NCI-H2081 treated with DMSO at 0.1 percent for 48 hours (cell line): ENCODE data around the gene MARS1.
A peak's percentile ranks its signal among the peaks of the same experiment; 100 is the strongest.

ENCODE experiments used
- DNase-seq: peaks from one replicate; lab custom pipeline; 2025; lab: John Stamatoyannopoulos, UW

The MARS1 gene

DNA sequence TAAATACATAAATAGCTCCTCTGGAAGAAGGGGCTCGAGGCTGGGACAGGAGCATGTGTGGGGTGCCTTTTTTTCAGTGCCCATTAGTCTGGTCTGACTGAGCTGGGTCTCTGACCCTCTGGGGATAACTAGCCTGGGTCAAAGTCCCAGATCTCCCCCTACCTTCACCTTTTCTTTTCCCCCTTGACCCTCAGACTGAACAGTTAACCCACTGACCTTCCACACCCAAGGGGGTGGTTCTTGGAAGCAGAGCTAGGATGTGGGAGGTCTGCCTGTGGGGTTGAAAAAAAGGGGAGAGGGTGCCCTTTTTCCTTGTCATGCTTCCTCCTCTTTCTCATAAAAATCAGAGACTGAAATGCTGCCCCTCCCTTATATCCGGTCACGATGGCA, 29.2 kb upstream of the MARS1 start:
- DNase-seq, result no peak

- peak; percentile 70 for DNase-seq
These were observed 28.7 kb upstream of the MARS1 start for GRCh38 chr12:57459055-57459749.

DNA sequence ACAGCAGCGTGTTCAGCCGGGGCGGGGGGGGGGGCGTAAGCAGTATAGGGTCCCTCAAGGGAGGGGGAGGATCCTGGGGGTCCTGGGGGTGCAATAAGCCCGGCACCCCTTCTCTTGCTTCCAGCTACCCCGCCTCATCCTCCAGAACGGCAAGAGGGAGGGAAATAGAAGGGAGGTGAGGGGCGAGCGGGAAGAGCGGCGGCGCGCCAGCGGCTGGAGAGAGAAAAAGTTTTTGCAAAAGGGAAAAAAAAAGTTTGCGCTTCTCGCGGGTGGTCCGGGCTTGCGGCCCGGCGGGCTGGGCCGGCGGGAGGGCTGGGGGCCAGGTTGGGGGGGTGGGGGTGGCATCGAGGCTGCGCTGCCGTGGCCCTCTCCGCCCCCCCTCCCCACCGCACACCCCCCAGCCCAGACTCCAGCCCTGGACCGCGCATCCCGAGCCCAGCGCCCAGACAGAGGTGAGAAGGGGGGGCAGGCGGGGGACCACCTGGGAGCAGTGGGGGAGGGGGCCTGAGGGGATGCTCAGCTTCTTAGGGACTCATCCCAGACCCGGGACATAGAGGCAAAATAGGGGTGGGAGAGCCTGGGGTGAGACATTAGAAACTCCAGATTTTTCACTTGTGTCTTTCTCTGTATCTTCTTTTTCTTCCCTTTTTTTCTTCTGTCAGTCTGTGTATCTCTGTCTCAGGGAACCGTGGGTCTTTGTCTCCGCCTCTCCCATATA, 28.0 kb upstream of the MARS1 start, which contains the start of gene GLI1:
Gene GLI1, plus strand, starts transcription at position 36 of the 718 bp plus-strand sequence. CDS start 3,907 bp downstream, outside the sequence.
- no peak for DNase-seq

GRCh38 chr12:57460468-57460784, 27.4 kb upstream of the MARS1 start:
- DNase-seq, result no peak

DNA sequence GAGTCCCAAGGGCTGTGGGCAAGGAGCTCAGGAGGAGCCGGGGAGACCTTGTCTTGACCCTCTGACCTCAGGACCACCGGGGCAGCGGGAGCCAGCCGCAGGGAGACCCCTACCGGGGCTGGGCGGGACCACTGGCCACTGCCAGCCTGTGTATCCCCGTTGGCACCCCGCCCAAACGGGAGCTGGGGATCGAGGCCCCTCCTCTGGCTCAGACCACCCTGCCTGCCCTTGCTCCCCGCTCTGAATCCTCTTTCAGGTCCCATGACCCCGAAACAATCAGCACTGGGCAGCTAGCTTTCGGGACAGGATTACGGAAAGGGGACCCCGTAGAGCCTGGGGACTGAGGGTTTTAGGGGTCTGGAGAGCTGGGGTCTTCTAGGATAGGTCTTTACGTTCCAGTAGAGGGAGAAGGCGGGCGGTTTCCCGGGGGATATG, 27.0 kb upstream of the MARS1 start:
- no peak for DNase-seq

GRCh38 chr12:57461276-57461916, 26.5 kb upstream of the MARS1 start:
- DNase-seq, result no peak

- DNase-seq, result no peak
These were observed 26.0 kb upstream of the MARS1 start for GRCh38 chr12:57461917-57462250.

DNA sequence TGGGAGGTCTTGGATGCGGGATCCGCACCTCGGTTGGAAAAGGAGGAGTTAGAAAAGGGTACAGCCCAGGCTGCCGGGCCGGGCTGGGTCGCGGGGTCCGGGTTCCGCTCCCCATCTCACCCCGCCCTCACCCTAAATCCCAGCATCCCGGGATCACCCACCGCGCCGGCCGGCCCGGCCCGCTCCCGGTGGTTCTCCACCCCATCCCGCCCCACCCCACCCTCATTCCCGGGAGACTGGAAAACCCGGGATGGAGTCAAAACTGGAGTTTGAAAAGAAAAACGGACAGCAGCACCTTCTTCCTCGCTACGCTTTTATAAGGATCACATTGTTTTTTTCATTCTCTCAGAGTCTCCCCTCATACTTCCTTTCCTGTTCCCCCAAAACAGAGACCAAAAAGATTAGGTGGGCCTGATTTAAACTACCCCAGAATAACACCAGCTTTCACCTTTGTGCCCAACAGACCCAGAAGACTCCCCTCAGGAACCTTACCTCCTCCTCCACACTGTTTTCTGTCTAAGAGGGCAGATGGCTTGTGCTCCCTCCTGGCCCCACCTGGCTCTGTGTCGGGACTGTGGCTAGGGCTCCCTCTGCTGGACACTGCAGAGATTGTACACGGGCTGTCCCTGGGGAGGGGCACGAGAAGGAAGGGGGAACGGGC, 25.5 kb upstream of the MARS1 start:
- peak; percentile 39 for DNase-seq

GRCh38 chr12:57462912-57463253, 25.0 kb upstream of the MARS1 start:
- DNase-seq, result no peak

DNA sequence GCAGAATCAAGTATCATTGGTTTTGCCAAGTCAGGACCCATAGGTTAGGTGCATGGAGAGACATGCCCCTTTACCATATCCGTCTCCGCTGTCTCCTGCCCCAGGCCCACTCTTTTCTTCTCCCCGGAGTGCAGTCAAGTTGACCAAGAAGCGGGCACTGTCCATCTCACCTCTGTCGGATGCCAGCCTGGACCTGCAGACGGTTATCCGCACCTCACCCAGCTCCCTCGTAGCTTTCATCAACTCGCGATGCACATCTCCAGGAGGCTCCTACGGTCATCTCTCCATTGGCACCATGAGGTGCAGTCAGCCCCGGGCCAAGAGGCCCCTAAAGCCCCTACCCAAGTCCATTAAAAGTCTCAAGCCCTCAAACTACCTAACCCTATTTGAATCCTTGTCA, 23.3 kb upstream of the MARS1 start:
- DNase-seq, result no peak

- no peak for DNase-seq
These were observed 22.7 kb upstream of the MARS1 start for GRCh38 chr12:57465030-57465746.

GRCh38 chr12:57465747-57466505, 21.9 kb upstream of the MARS1 start:
- no peak for DNase-seq

GRCh38 chr12:57467212-57467874, 20.5 kb upstream of the MARS1 start:
- no peak for DNase-seq

DNA sequence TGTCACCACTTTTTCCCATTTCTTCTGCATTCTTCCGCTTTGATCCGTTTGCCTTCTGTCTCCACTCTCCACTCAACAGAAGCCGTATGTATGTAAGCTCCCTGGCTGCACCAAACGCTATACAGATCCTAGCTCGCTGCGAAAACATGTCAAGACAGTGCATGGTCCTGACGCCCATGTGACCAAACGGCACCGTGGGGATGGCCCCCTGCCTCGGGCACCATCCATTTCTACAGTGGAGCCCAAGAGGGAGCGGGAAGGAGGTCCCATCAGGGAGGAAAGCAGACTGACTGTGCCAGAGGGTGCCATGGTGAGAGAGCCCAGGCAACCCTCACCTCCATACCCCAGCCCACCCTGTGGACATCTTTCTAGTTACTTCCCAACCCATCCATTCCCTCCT, 20.0 kb upstream of the MARS1 start:
- no peak for DNase-seq

GRCh38 chr12:57469296-57470164, 18.3 kb upstream of the MARS1 start:
- no peak for DNase-seq

- DNase-seq, result no peak
These were observed 17.4 kb upstream of the MARS1 start for GRCh38 chr12:57470286-57470969.

GRCh38 chr12:57470970-57471656, 16.8 kb upstream of the MARS1 start:
- DNase-seq, result no peak

DNA sequence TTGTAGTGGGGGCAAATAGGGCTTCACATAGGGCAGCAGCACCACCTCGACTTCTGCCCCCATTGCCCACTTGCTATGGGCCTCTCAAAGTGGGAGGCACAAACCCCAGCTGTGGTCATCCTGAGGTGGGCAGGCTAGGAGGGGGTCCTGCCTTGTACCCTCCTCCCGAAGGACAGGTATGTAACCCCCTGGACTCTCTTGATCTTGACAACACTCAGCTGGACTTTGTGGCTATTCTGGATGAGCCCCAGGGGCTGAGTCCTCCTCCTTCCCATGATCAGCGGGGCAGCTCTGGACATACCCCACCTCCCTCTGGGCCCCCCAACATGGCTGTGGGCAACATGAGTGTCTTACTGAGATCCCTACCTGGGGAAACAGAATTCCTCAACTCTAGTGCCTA, 16.2 kb upstream of the MARS1 start:
- DNase-seq, result no peak

DNA sequence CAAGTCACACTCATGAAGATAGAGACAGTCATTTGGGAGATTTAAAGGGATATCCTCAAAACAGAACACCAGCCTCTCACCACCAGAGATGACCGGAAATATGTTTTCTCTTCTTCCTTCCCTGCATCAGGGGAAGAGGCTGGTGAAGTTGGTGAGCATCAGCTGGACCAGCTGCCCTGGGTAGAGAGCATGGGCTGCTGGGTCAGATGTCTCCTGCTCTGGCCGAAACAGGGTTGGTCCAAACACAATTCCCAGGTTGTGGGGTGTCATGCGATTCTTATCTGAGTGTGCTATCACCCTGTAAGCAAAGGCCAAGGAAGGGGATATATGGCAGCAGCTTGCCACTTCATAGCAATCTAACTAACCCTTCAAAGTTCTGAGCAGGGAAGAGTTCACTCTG, 15.5 kb upstream of the MARS1 start:
- no peak for DNase-seq
